ENCODE measurements around the gene POLR2L. TPM values are rescaled to one million over a fixed set of nuclear protein-coding genes. Genes with fewer than 3 reads are reported as not detected.

Gene POLR2L
- total RNA-seq, 1 donor from 2014 or later, result 83.9 TPM

DNA sequence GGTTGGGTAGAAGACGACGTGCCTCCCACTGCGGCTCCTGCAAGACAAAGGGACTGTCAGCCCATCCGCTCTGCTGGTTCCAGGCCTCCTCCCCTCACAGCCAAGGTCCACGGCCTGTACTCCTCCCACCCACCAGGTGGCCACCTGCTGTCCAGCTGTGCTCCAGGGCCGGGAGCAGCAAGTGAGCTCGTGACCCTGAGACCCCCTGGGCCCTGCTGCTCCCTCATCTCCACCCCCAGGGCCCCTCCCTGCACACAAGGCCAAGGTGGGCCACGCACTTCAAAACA is 27.7 kb upstream of the POLR2L start:
- no peak for TF ChIP-seq CTCF (IDR thresholded peaks at IDR 0.05)
- intact Hi-C loops (cut with micrococcal nuclease), result no loop called here

GRCh38 chr11:869399-870126 is 27.2 kb upstream of the POLR2L start:
- Mint-ChIP-seq H3K4me1 (no peaks in the 10 kb centered on the region), H3K27me3 (no peaks in the 10 kb centered on the region), H3K9me3 (no peaks in the 10 kb centered on the region), H3K36me3 (ENCODE audit: low read depth) (peaks cover 12% of the 10 kb centered on the region), H3K4me3 (no peak overlapping the region), H3K27ac (no peak overlapping the region)
- POLR2A ChIA-PET, result no interaction called here
- intact Hi-C loops (cut with micrococcal nuclease), result loop anchor here (10.0 kb wide), 1 partner anchor 615 kb away; the partner anchor contains the start of gene MOB2
- CTCF ChIA-PET, result no interaction called here
- TF ChIP-seq CTCF (IDR thresholded peaks at IDR 0.05), result no peak
- no peak for ATAC-seq (ENCODE audit: low read depth)
- DNase-seq, result no peak

More for the DNA sequence above, 27.7 kb upstream of the POLR2L start:
- no peaks in the 10 kb centered on the region for H3K27me3 Mint-ChIP-seq
- H3K9me3 Mint-ChIP-seq, result no peaks in the 10 kb centered on the region
- ChIA-PET CTCF (no interaction called here), POLR2A (no interaction called here)
- ATAC-seq (ENCODE audit: low read depth) (no peak), DNase-seq (no peak)
- no peak overlapping the region for H3K27ac Mint-ChIP-seq
- no peaks in the 10 kb centered on the region for H3K4me1 Mint-ChIP-seq
- H3K4me3 Mint-ChIP-seq, result no peak overlapping the region
- H3K36me3 Mint-ChIP-seq (ENCODE audit: low read depth), result peaks cover 13% of the 10 kb centered on the region

- Mint-ChIP-seq H3K36me3 (ENCODE audit: low read depth) (peaks cover 8% of the 10 kb centered on the region), H3K9me3 (no peaks in the 10 kb centered on the region), H3K4me3 (no peak overlapping the region), H3K27me3 (no peaks in the 10 kb centered on the region), H3K4me1 (no peaks in the 10 kb centered on the region), H3K27ac (no peak overlapping the region)
- ChIA-PET POLR2A (interaction anchor here (0.6 kb wide), 1 partner anchor 12 kb away, joined by 5 read pairs; no protein-coding TSS in a partner anchor), CTCF (no interaction called here)
- intact Hi-C loops (cut with micrococcal nuclease), result loop anchor here (10.0 kb wide), 1 partner anchor 616 kb away; the partner anchor contains the start of gene MOB2
- DNase-seq (no peak), ATAC-seq (ENCODE audit: low read depth) (no peak)
- TF ChIP-seq CTCF (IDR thresholded peaks at IDR 0.05), result no peak
These were observed 26.5 kb upstream of the POLR2L start for GRCh38 chr11:868802-869201.

GRCh38 chr11:868394-868793 is 26.1 kb upstream of the POLR2L start:
- ChIA-PET POLR2A (interaction anchor here (0.6 kb wide), 1 partner anchor 11 kb away, joined by 5 read pairs; no protein-coding TSS in a partner anchor), CTCF (no interaction called here)
- Mint-ChIP-seq H3K27me3 (no peaks in the 10 kb centered on the region), H3K36me3 (ENCODE audit: low read depth) (peaks cover 4% of the 10 kb centered on the region), H3K4me3 (no peak overlapping the region), H3K27ac (no peak overlapping the region), H3K9me3 (no peaks in the 10 kb centered on the region), H3K4me1 (no peaks in the 10 kb centered on the region)
- no peak for TF ChIP-seq CTCF (IDR thresholded peaks at IDR 0.05)
- intact Hi-C loops (cut with micrococcal nuclease), result loop anchor here (10.0 kb wide), 1 partner anchor 616 kb away; the partner anchor contains the start of gene MOB2
- DNase-seq, result no peak
- ATAC-seq (ENCODE audit: low read depth), result no peak

- no peak overlapping the region for H3K27ac Mint-ChIP-seq
- no peaks in the 10 kb centered on the region for H3K9me3 Mint-ChIP-seq
- DNase-seq (no peak), ATAC-seq (ENCODE audit: low read depth) (no peak)
- no peaks in the 10 kb centered on the region for H3K4me1 Mint-ChIP-seq
- peaks cover 4% of the 10 kb centered on the region for H3K36me3 Mint-ChIP-seq (ENCODE audit: low read depth)
- no peaks in the 10 kb centered on the region for H3K27me3 Mint-ChIP-seq
- intact Hi-C loops (cut with micrococcal nuclease), result loop anchor here (10.0 kb wide), 1 partner anchor 617 kb away; the partner anchor contains the start of gene MOB2
- no peak overlapping the region for H3K4me3 Mint-ChIP-seq
- ChIA-PET POLR2A (interaction anchor here (0.6 kb wide), 1 partner anchor 178 kb away, joined by 3 read pairs; no protein-coding TSS in a partner anchor), CTCF (no interaction called here)
- no peak for TF ChIP-seq CTCF (IDR thresholded peaks at IDR 0.05)
These were observed 25.6 kb upstream of the POLR2L start for GRCh38 chr11:867856-868358.
